Fibroblast of lung (primary cell): ENCODE measurements around the gene SLC38A2. TPM values are rescaled to one million over a fixed set of nuclear protein-coding genes. Genes with fewer than 3 reads are reported as not detected.
A peak's percentile ranks its signal among the peaks of the same experiment; 100 is the strongest.

Experiments used
- DNase-seq, 2 donors: peaks; one replicate each; pipeline versions ENCODE4 v3.0.0 to v3.0.0-alpha.2; 2010; ENCODE audit warnings: low read depth in 2 of 2
- H2AFZ ChIP-seq: 2 replicates; pipeline ENCODE4 v1.5.1; 2012; ENCODE audit warnings: low read length, control low read depth, inconsistent platforms
- H3K27ac ChIP-seq: 2 replicates; pipeline ENCODE4 v1.5.1; 2011; ENCODE audit warnings: low read length, control low read depth; ENCODE audit not compliant: insufficient read depth
- H3K27me3 ChIP-seq: 2 replicates; pipeline ENCODE4 v1.5.1; 2011; ENCODE audit warnings: mild to moderate bottlenecking, low read length; ENCODE audit not compliant: control insufficient read depth, insufficient read depth
- H3K36me3 ChIP-seq: 2 replicates; pipeline ENCODE4 v1.5.1; 2011; ENCODE audit warnings: low read length; ENCODE audit not compliant: control insufficient read depth, insufficient read depth
- H3K4me1 ChIP-seq: 2 replicates; pipeline ENCODE4 v1.5.1; 2011; ENCODE audit warnings: low read length; ENCODE audit not compliant: control insufficient read depth, insufficient read depth; ENCODE audit errors: extremely low read depth
- H3K4me2 ChIP-seq: 2 replicates; pipeline ENCODE4 v1.5.1; 2011; ENCODE audit warnings: low read length, control low read depth; ENCODE audit not compliant: insufficient read depth; ENCODE audit errors: extremely low read depth
- H3K4me3 ChIP-seq, 4 experiments: fragments of 200-600 bp in 1 of 4; sonication (generic) in 1 of 4; replicated peaks in 1 of 4; 2 replicates each; pipeline ENCODE4 v1.5.1; 2011 to 2016; ENCODE audit warnings: low read length in 4 of 4, low read depth in 3 of 4, mild to moderate bottlenecking in 3 of 4, control low read depth in 2 of 4, inconsistent platforms in 1 of 4, mixed read lengths in 1 of 4; ENCODE audit not compliant: insufficient read depth in 1 of 4; ENCODE audit errors: control extremely low read depth in 1 of 4
- H3K79me2 ChIP-seq: 2 replicates; pipeline ENCODE4 v1.5.1; 2012; ENCODE audit warnings: mild to moderate bottlenecking, low read length, inconsistent platforms; ENCODE audit not compliant: control insufficient read depth, insufficient read depth
- H3K9ac ChIP-seq: 2 replicates; pipeline ENCODE4 v1.5.1; 2011; ENCODE audit warnings: mild to moderate bottlenecking, low read length, control low read depth; ENCODE audit not compliant: insufficient read depth
- H3K9me3 ChIP-seq: 2 replicates; pipeline ENCODE4 v1.5.1; 2012; ENCODE audit warnings: low read depth, low read length; ENCODE audit not compliant: control insufficient read depth, insufficient read depth
- H4K20me1 ChIP-seq: 2 replicates; pipeline ENCODE4 v1.5.1; 2011; ENCODE audit warnings: low read length; ENCODE audit not compliant: control insufficient read depth, insufficient read depth; ENCODE audit errors: extremely low read depth
- EZH2 ChIP-seq: IDR thresholded peaks from 2 replicates; pipeline ENCODE4 v1.5.1; 2012; ENCODE audit warnings: low read length, control low read depth, mild to moderate bottlenecking; ENCODE audit errors: missing control alignments
- polyA plus RNA-seq, 2 donors: library from polyadenylated mRNA; depleted of rRNA in 1 of 2; stranded (reverse) in 1 of 2; unstranded in 1 of 2; fragments of >200 nt; gene quantifications; 2 replicates each; pipeline ENCODE4 v1.2.1, GENCODE V29; 2011 to 2012; ENCODE audit warnings: missing spikeins in 1 of 2
- total RNA-seq: library from RNA; depleted of rRNA; stranded (reverse); fragments of >200 nt; gene quantifications from 2 replicates; pipeline ENCODE4 v1.2.1, GENCODE V29; 2014
- TF ChIP-seq, protein P1 (sequence below), 2 donors: IDR thresholded peaks in 1 of 2; conservative IDR thresholded peaks in 1 of 2; 1 replicate in 1 of 2; 2 replicates in 1 of 2; pipeline ENCODE4 v1.5.1; 2011 to 2012; ENCODE audit warnings: low read length in 2 of 2, control low read depth in 1 of 2, inconsistent platforms in 1 of 2, low read depth in 1 of 2, mild to moderate bottlenecking in 1 of 2

SLC38A2 gene
- total and polyA plus RNA-seq, 2 donors (not counting 1 experiment from before 2014, with no cell fraction given), result 940 to 1,357 TPM

GRCh38 chr12:46354802-46355199 is 17.8 kb downstream of the SLC38A2 start:
- no peak overlapping the region for H3K27ac ChIP-seq
- TF ChIP-seq EZH2, result no peak
- no peaks in the 10 kb centered on the region for H3K9me3 ChIP-seq
- no peak for DNase-seq
- H2AFZ ChIP-seq, result no peak overlapping the region
- H3K4me1 ChIP-seq, result no peaks in the 10 kb centered on the region
- no peaks in the 10 kb centered on the region for H3K27me3 ChIP-seq
- H3K4me2 ChIP-seq, result no peak overlapping the region
- H3K9ac ChIP-seq, result no peak overlapping the region
- no peak overlapping the region for H3K4me3 ChIP-seq
- H3K36me3 ChIP-seq, result peaks cover 7% of the 10 kb centered on the region
- H4K20me1 ChIP-seq, result peaks cover 7% of the 10 kb centered on the region
- no peaks in the 10 kb centered on the region for H3K79me2 ChIP-seq

DNA sequence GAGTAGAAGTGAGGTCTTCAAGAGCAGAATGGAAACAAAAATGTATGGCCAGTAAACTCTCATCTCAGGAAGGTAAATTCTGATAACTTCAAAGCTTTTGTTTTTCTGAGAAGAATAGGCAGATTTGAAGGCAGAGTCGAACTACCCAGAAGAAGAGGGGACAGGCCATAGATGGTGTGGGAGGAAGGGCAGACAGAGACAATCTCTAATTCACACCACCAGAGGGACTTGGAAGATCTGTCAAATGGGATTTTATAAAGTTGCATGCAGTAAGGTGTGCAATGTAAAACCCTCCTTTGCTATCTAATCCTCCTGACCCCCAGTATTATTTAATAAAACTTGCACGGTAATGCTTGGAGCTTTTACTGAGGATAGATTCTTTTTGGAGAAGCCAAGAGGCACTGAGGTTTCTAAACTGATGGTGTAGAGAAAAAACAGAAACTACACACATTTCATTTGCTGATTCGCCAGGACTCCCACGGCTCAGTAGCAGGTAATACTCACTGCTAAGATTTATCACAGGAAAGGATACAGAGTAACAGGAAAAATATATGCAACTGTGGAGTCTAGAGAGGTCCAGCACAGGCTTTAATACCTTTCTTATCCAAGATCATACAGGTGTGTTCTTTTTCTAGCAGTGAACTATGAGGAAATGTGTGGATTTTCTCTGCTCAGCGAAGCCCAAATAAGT is 18.3 kb downstream of the SLC38A2 start:
- DNase-seq, result no peak
- no peak overlapping the region for H2AFZ ChIP-seq
- H3K27me3 ChIP-seq, result no peaks in the 10 kb centered on the region
- no peaks in the 10 kb centered on the region for H3K9me3 ChIP-seq
- no peak overlapping the region for H3K27ac ChIP-seq
- no peaks in the 10 kb centered on the region for H3K79me2 ChIP-seq
- H3K9ac ChIP-seq, result no peak overlapping the region
- H3K4me3 ChIP-seq, result no peak overlapping the region
- H3K36me3 ChIP-seq, result peaks cover 2% of the 10 kb centered on the region
- peaks cover 2% of the 10 kb centered on the region for H4K20me1 ChIP-seq
- TF ChIP-seq, protein P1, sequence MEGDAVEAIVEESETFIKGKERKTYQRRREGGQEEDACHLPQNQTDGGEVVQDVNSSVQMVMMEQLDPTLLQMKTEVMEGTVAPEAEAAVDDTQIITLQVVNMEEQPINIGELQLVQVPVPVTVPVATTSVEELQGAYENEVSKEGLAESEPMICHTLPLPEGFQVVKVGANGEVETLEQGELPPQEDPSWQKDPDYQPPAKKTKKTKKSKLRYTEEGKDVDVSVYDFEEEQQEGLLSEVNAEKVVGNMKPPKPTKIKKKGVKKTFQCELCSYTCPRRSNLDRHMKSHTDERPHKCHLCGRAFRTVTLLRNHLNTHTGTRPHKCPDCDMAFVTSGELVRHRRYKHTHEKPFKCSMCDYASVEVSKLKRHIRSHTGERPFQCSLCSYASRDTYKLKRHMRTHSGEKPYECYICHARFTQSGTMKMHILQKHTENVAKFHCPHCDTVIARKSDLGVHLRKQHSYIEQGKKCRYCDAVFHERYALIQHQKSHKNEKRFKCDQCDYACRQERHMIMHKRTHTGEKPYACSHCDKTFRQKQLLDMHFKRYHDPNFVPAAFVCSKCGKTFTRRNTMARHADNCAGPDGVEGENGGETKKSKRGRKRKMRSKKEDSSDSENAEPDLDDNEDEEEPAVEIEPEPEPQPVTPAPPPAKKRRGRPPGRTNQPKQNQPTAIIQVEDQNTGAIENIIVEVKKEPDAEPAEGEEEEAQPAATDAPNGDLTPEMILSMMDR (conservative IDR thresholded peaks at IDR 0.05 in 1 of 2, IDR thresholded peaks at IDR 0.05 in 1 of 2; ENCODE audit: low read depth in 1 of 2, low read length in 2 of 2), result no peak
- no peak for TF ChIP-seq EZH2
- H3K4me2 ChIP-seq, result no peak overlapping the region
- H3K4me1 ChIP-seq, result no peaks in the 10 kb centered on the region

DNA sequence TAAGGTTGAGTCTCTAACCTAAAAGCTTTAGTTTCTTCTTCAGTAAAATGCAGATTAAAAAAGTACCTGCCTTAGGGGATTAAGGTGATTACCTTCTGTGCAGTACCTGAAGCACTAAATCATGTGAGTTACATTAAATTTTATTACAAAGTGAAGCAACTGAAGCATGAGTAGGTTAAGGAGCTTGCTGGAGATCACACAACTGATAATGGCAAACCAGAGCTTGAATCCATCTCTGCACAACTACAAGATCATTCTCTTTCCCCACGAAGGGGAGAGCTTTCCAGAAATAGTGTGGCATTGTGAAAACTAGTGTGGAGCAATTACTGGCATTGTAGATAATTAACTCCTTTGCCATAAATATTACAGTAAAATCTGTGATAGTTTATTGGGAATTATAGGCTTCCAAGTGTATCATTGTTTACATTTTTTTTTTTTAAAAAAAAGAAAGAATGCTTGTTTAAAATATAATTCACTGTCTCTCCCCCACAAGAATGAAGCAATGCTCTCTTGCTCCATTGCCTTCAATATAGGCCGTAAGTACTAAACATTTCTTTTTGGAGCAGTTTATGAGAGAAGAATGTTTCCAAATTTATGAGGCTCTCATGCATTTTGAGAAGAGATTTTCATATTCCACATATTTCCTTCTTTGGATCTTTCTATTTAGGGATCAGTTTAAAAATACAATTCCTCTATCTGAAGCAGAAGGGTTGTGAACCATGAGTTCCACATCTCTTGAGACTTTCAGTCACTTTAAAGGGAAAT is 20.5 kb downstream of the SLC38A2 start:
- H3K9ac ChIP-seq, result no peak overlapping the region
- H3K27ac ChIP-seq, result no peak overlapping the region
- H3K9me3 ChIP-seq, result no peaks in the 10 kb centered on the region
- H3K36me3 ChIP-seq, result no peaks in the 10 kb centered on the region
- no peak overlapping the region for H3K4me2 ChIP-seq
- no peak overlapping the region for H3K4me3 ChIP-seq
- no peak overlapping the region for H2AFZ ChIP-seq
- no peaks in the 10 kb centered on the region for H4K20me1 ChIP-seq
- H3K27me3 ChIP-seq, result no peaks in the 10 kb centered on the region
- no peaks in the 10 kb centered on the region for H3K79me2 ChIP-seq
- TF ChIP-seq, protein P1 (conservative IDR thresholded peaks at IDR 0.05 in 1 of 2, IDR thresholded peaks at IDR 0.05 in 1 of 2; ENCODE audit: low read depth in 1 of 2, low read length in 2 of 2), result no peak
- TF ChIP-seq EZH2, result no peak
- peak in 1 of 2 donors; percentile 31 for DNase-seq
- no peaks in the 10 kb centered on the region for H3K4me1 ChIP-seq
